Body of pancreas (tissue), 4 donors: ENCODE data around the gene FAM13A. TPM values are rescaled to one million over a fixed set of nuclear protein-coding genes. Genes with fewer than 3 reads are reported as not detected.

Experiments used
- ATAC-seq: fragments of 150-250 bp; one replicate; pipeline ENCODE4 v1.9.1; 2016
- DNase-seq, 4 donors: peaks; one replicate each; pipeline ENCODE4 v3.0.0-alpha.2; 2019
- H3K27ac ChIP-seq, 4 donors: fragments of 200-600 bp; sonication (generic); 1 replicate in 3 of 4; 2 replicates in 1 of 4; pipeline versions ENCODE4 v1.5.1 to v1.6.1; 2016 to 2019; ENCODE audit warnings: mild to moderate bottlenecking in 1 of 4, mixed read lengths in 1 of 4, moderate library complexity in 1 of 4
- H3K27me3 ChIP-seq, 2 donors: fragments of 200-600 bp; sonication (generic); one replicate each; pipeline ENCODE4 v1.6.0; 2016; ENCODE audit warnings: mild to moderate bottlenecking in 1 of 2
- H3K36me3 ChIP-seq, 2 donors: fragments of 200-600 bp; sonication (generic); replicated peaks in 1 of 2; 2 replicates each; pipeline ENCODE4 v1.5.1; 2016; ENCODE audit warnings: low read depth in 2 of 2; ENCODE audit not compliant: insufficient read depth in 1 of 2
- H3K4me1 ChIP-seq: fragments of 200-600 bp; sonication (generic); one replicate; pipeline ENCODE4 v1.6.0; 2016
- H3K4me3 ChIP-seq, 2 donors: fragments of 200-600 bp; sonication (generic); 1 replicate in 1 of 2; 2 replicates in 1 of 2; pipeline ENCODE4 v1.5.1; 2016 to 2019
- H3K9me3 ChIP-seq, 3 donors: fragments of 200-600 bp; sonication (generic); 1 replicate in 2 of 3; 2 replicates in 1 of 3; pipeline ENCODE4 v1.5.1; 2016
- POLR2A ChIP-seq, 3 donors: fragments of 450-650 bp; IDR thresholded peaks; one replicate each; pipeline ENCODE4 v1.6.1; 2016; ENCODE audit warnings: antibody characterized with exemption in 3 of 3, mild to moderate bottlenecking in 2 of 3
- WGBS, 2 donors: methylation state at CpG; one replicate each; pipeline ENCODE4 v1.1.5; 2017; 5-methylcytosine and 5-hydroxymethylcytosine counted together
- intact Hi-C: fragments of 100-400 bp; cut with DNase I; formaldehyde crosslinking; loops from one replicate; pipeline ENCODE4 v1.15.1; 2023
- total RNA-seq, 2 donors: library from RNA; depleted of rRNA; stranded (reverse); fragments of >200 nt; gene quantifications; one replicate each; pipeline ENCODE4 v1.1.0, GENCODE V29; 2016
- TF ChIP-seq, protein P1 (sequence below), 7 experiments: fragments of 450-650 bp in 4 of 7; fragments of 200-600 bp in 3 of 7; sonication (generic) in 3 of 7; IDR thresholded peaks; one replicate each; pipeline ENCODE4 v1.5.1; 2016 to 2019; ENCODE audit warnings: antibody characterized with exemption in 7 of 7

The FAM13A gene
- total RNA-seq, 2 donors from 2014 or later, result 59.1 to 64.3 TPM

DNA sequence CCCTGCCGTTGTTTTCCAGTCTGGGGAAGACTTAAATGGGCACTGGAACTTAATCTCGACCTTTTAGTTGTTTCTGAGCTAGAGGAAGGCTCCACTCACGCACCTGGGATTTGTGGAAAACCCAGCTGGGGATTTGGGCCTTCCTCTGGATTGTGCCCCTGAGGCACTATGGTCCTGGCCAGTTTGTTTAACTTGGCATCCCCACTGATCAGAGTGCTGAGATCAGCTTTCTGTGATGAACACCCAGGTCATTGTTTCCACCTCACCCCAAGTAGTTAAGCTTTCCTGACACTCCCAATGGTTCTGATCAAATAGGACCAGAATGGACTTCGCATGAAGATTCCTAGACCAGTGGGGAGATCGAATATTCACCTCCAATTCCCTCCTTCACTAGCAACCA is 338.9 kb downstream of the FAM13A start:
- no peak for TF ChIP-seq POLR2A (IDR thresholded peaks at IDR 0.05)
- TF ChIP-seq, protein P1, sequence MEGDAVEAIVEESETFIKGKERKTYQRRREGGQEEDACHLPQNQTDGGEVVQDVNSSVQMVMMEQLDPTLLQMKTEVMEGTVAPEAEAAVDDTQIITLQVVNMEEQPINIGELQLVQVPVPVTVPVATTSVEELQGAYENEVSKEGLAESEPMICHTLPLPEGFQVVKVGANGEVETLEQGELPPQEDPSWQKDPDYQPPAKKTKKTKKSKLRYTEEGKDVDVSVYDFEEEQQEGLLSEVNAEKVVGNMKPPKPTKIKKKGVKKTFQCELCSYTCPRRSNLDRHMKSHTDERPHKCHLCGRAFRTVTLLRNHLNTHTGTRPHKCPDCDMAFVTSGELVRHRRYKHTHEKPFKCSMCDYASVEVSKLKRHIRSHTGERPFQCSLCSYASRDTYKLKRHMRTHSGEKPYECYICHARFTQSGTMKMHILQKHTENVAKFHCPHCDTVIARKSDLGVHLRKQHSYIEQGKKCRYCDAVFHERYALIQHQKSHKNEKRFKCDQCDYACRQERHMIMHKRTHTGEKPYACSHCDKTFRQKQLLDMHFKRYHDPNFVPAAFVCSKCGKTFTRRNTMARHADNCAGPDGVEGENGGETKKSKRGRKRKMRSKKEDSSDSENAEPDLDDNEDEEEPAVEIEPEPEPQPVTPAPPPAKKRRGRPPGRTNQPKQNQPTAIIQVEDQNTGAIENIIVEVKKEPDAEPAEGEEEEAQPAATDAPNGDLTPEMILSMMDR (IDR thresholded peaks at IDR 0.05), result no peak
- no peak for DNase-seq
- Histone ChIP-seq H3K4me3 (no peak overlapping the region), H3K27ac (no peak overlapping the region), H3K4me1 (no peaks in the 10 kb centered on the region), H3K9me3 (peaks cover 0 to 5% (median 0%) of the 10 kb centered on the region in 3 donors), H3K27me3 (no peaks in the 10 kb centered on the region), H3K36me3 (peaks cover 0 to 2% of the 10 kb centered on the region in 2 donors)
- no peak for ATAC-seq
- intact Hi-C loops, result no loop called here
- WGBS, 2 donors, result 97 to 100% methylated on average over 4 to 5 of the region's 5 CpGs

DNA sequence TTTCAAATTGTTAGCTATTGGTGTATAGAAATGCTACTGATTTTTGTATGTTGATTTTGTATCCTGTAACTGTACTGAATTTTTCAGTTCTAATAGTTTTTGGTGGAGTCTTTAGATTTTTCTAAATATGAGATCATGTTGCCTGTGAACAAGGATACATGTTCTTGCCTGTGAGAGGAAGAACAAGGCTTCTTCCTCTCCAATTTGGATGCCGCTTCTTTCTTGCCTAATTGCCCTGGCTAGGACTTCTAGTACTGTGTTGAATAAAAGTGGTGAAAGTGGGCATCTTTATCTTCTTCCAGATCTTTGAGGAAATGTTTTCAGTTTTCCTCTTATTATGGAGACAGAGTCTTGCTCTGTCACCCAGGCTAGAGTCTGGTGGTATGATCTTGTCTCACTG is 343.2 kb downstream of the FAM13A start:
- intact Hi-C loops, result no loop called here
- H3K27me3 ChIP-seq, result no peaks in the 10 kb centered on the region
- no peaks in the 10 kb centered on the region for H3K4me1 ChIP-seq
- no peak for TF ChIP-seq POLR2A (IDR thresholded peaks at IDR 0.05)
- TF ChIP-seq, protein P1 (IDR thresholded peaks at IDR 0.05), result no peak
- peaks cover 0 to 5% (median 0%) of the 10 kb centered on the region in 3 donors for H3K9me3 ChIP-seq
- 93 to 100% methylated on average over 1 of the region's 1 CpG for WGBS, 2 donors
- ATAC-seq (no peak), DNase-seq (no peak)
- H3K27ac ChIP-seq, result no peak overlapping the region
- H3K4me3 ChIP-seq, result no peak overlapping the region
- H3K36me3 ChIP-seq, result no peaks in the 10 kb centered on the region

DNA sequence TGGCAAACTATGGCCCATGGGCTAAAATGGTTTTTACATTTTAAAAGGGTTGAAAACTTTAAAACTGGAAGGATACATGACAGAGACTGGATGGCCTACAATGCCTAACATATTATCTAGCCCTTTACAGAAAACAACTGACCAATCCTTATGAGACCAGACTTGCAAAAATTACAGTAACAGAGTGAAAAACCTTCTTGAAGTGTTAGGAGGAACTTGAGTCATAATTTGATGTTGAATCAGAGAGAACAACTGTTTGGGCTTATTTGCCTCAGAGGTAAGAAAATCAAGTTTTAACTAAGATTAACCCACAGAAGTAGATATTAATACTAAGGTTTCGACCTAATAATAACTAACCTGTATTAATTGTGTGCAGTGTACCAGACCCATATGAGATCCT is 347.0 kb downstream of the FAM13A start:
- Histone ChIP-seq H3K27ac (no peak overlapping the region), H3K4me1 (peaks cover 5% of the 10 kb centered on the region), H3K4me3 (no peak overlapping the region), H3K9me3 (no peaks in the 10 kb centered on the region), H3K36me3 (no peaks in the 10 kb centered on the region), H3K27me3 (no peaks in the 10 kb centered on the region)
- 91 to 95% methylated on average over 1 of the region's 1 CpG for WGBS, 2 donors
- intact Hi-C loops, result loop anchor here (10.0 kb wide), 1 partner anchor 315 kb away; no protein-coding TSS in a partner anchor
- DNase-seq (no peak), ATAC-seq (no peak)
- TF ChIP-seq POLR2A (IDR thresholded peaks at IDR 0.05), result no peak
- TF ChIP-seq, protein P1 (IDR thresholded peaks at IDR 0.05), result no peak

DNA sequence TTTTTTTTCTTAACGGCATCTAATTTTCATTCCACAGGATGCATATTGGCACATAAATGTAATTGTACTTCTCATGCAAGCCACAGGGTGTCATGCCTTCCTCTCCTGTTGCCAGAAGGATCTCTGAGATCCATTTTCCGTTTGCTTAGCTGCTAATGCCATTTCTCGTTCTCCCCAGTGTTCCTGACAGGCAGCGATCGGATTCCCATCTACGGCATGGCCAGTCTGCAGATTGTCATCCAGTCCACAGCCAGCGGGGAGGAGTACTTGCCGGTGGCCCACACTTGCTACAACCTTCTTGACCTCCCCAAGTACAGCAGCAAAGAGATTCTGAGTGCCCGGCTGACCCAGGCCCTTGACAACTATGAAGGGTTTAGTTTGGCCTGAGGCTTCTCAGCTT is 350.4 kb downstream of the FAM13A start:
- no peak for TF ChIP-seq POLR2A (IDR thresholded peaks at IDR 0.05)
- TF ChIP-seq, protein P1 (IDR thresholded peaks at IDR 0.05), result peak; percentile 42 to 84 (median 78)
- H3K4me1 ChIP-seq, result peaks cover 5% of the 10 kb centered on the region
- no peaks in the 10 kb centered on the region for H3K27me3 ChIP-seq
- DNase-seq (peak; percentile 31 to 64 (median 51)), ATAC-seq (peak; percentile 90)
- H3K4me3 ChIP-seq, result no peak overlapping the region
- no peaks in the 10 kb centered on the region for H3K9me3 ChIP-seq
- intact Hi-C loops, result loop anchor here (10.0 kb wide), 1 partner anchor 318 kb away; no protein-coding TSS in a partner anchor
- H3K27ac ChIP-seq, result no peak overlapping the region
- WGBS, 2 donors, result 16 to 21% methylated on average over 9 of the region's 9 CpGs
- H3K36me3 ChIP-seq, result peaks cover 0 to 2% of the 10 kb centered on the region in 2 donors

DNA sequence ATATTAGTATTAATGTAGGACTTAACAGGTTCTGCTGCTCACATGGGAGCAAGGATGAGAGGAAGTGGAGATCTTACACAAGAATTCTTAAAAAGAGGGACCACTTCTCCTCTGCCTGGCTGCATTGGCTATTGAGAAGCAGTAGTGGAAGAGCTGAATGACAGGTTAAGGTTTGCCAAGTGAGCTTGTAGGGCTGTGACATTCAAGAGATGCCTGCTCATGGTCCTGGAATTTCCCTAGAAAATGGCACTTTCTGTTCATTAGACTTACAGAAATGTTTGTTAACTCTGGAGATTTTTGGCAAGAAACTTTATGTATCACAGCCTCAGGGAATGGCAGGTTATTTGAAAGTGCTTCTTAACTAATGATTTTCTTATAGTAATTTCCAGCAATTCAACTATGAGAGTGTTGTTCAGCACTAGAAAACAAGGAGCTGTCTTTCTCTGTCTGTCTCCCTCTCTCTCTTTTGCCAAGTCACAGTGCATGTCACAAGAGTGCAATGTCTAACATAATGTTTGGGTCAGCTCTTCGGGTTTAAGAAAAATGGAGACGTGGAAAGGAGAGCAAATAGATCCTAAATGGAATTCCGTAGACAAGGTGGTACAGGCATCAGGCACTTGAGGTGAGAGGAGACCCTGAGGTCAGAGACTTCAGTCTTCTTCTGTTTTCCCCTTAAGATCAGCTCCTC is 351.0 kb downstream of the FAM13A start:
- DNase-seq (no peak), ATAC-seq (peak; percentile 6)
- Histone ChIP-seq H3K4me3 (no peak overlapping the region), H3K9me3 (no peaks in the 10 kb centered on the region), H3K27me3 (no peaks in the 10 kb centered on the region), H3K36me3 (peaks cover 0 to 2% of the 10 kb centered on the region in 2 donors), H3K4me1 (peaks cover 5% of the 10 kb centered on the region), H3K27ac (no peak overlapping the region)
- intact Hi-C loops, result loop anchor here (10.0 kb wide), 1 partner anchor 319 kb away; no protein-coding TSS in a partner anchor
- WGBS, 2 donors, result 53 to 54% methylated on average over 3 of the region's 3 CpGs
- TF ChIP-seq, protein P1 (IDR thresholded peaks at IDR 0.05), result no peak
- TF ChIP-seq POLR2A (IDR thresholded peaks at IDR 0.05), result no peak
